Kidney glomerular epithelial cell (primary cell): Measurements from ENCODE around the gene GZMM.

Experiments
- DNase-seq: peaks from one replicate; lab custom pipeline; 2025; lab: John Stamatoyannopoulos, UW

GZMM gene

DNA sequence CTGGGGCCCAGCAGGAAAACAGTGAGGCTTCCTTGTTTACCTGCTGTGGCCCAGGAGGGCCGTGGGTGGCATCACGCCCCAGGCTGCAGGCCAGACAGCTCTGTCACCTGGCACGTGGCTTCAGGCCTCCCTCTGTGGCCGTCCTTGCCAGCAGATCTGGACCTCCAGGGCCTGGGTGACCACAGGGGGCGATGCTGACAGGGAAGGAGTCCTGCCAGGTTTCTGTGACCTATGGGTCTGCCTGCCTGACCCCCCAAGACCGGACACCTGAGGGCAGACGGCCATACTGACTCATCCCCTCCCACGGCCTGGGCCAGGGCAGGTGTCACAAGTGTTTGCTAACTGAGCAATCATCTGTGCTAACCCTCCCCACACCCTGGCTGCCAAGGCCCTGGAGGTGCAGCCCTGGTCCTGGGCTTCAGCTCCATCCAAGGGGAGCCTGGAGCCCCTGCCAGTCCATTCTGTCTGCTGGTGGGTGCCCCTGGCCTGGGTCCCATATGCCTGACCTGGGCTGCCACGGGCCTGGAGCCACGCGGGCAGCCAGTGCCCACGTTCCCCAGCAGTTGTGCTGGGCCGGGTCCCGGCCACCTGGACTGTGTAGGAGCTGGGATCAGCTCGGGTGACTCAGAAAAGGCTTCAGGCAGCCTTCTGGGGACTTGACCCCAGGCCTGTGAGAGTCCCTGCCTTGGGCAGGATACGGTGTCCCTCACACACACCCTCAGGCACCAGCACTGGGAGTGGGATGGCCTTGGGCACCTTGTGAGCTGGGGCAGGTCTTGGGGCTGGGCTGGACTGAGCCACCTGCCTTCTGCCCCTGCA is 8.6 kb upstream of the GZMM start:
- DNase-seq: peak; percentile 31

DNA sequence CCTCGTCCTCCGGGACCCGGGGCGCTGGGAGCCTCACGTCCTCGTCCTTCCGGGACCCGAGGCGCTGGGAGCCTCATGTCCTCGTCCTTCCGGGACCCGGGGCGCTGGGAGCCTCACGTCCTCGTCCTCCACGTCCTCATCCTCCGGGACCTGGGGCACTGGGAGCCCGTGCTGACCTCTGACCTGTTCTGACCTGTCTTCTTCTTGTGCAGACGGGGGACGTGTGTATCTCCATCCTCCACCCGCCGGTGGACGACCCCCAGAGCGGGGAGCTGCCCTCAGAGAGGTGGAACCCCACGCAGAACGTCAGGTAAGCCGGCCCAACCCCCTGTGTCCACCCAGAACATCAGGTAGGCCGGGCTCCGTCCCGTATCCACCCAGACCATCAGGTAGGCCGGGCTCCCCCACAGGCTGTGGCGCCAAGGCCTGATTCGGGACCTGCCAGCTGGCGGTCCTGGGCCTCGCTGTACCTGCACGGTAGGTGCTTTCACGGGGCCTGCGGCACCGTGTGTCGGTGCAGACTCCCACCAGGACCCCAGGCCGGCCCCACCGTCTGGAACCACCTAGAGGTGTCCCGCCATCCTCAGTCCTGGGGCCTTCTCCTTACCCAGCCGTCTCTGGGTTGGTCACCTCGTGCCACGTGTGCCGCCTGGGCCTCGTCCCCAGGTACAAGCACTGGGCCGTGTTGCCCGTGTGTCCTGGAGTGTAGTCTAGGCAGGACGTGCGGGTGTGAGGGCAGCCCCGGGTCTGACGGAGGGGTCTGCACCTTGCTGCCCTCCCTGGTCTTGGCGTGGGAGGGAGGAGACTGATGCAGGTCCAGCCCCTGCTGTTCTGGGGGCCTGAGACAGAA is 7.6 kb upstream of the GZMM start:
- no peak for DNase-seq

DNA sequence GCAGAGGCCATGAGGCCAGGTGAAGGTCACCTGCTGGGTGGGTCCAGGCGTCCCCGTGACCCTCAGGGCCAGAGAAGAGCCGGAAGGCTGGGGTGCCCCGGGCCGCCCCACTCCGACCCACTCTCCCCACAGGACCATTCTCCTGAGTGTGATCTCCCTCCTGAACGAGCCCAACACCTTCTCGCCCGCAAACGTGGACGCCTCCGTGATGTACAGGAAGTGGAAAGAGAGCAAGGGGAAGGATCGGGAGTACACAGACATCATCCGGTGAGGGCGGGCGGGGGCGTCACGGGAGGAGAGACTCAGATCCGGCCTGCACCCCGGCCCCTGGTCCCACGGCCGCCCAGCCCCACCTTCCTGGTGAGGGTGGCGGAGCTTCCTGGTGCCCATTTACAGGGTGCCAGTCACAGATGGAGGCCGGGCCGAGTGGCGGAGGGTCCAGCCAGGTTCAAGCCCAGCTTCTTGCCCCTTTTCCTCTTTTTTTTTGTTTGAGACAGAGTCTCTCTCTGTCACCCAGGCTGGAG is 6.9 kb upstream of the GZMM start:
- no peak for DNase-seq

DNA sequence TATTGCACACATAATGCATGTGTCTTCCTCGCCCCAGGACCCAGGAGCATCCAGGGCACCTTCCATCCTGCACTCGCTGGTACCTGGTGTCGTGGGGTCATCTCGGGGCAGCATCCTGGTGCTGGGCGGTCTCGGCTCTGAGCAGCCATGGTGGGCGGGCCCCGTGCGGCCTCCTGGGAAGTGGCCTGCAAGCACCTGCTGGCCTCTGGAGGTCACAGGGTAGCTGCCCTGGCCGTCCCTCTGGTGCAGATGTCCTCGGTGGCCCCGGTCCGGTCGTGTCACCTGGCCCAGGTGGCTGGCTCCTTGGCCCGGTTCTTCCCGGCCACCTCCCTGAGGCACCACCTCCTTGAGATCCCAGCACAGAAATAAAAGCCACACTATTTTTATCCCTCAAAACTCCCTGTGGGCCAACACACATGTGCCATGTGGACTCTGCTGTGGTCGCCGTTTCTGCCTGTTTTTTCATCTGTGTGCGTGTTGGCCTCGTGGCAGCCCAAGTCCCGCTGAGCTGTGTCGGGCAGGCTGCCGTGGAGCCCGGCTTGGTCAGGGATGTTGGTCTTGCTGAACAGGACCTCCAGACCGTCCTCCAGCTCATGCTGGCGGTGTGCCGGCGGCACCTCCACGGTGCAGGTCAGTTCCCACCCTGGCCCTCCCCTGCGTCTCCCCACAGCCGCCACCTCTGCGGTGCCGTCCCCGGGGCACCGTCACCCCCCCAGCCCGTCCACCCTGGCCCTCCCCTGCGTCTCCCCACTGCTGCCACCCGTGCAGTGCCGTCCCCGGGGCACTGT is 5.0 kb upstream of the GZMM start:
- DNase-seq: no peak

DNA sequence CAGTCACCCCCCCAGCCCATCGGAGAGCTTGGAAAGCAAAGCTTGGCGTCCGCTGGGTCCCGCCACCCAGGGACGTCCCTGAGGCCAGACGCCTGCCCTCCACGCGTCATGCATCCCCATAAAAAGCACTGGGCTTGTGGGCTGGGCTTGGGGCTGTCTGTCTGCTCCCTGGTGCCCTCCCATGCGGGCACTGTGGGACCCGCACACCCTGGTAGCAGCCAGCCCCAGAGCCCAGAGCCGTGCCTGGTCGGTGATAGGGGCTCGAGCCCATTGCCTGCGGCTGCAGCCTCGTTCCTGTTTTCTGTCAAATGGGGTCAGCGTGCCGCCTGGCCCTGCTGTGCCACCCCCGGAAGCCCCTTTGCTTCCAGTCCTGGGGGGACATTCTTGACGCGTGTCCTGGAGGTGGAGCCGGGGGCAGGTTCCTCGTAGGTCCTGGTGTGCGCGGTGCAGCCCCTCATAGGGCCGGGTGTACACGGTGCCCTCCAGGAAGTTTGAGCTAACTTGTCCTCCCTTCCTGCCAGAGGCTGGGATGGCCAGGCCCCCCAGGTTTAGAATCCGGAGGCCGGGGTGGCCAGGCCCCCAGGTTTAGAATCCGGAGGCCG is 4.3 kb upstream of the GZMM start:
- DNase-seq: no peak

DNA sequence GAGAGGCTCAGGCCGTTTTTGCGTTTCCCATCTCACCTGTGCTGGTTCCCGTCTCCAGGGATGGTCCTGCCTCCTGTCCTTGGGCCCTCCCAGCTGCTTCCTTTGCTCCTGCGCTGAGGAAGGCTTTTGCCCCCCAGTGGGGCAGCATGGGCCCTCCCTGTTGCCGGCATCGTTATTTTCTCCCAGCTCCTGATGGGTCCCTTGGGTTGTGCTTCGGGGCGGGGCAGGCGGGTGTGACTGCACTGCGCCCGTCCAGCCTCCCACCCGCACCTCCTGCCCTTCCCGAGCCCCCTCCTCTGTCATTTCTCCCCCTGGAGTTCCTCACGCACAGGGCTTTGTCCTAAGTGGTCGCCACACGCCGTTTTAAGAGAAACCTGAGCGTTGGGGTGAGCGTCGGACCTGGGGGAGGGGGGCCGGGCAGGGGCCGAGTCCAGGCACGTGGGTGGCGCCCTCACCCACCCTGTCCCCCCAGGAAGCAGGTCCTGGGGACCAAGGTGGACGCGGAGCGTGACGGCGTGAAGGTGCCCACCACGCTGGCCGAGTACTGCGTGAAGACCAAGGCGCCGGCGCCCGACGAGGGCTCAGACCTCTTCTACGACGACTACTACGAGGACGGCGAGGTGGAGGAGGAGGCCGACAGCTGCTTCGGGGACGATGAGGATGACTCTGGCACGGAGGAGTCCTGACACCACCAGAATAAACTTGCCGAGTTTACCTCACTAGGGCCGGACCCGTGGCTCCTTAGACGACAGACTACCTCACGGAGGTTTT is 2.8 kb upstream of the GZMM start:
- no peak for DNase-seq

DNA sequence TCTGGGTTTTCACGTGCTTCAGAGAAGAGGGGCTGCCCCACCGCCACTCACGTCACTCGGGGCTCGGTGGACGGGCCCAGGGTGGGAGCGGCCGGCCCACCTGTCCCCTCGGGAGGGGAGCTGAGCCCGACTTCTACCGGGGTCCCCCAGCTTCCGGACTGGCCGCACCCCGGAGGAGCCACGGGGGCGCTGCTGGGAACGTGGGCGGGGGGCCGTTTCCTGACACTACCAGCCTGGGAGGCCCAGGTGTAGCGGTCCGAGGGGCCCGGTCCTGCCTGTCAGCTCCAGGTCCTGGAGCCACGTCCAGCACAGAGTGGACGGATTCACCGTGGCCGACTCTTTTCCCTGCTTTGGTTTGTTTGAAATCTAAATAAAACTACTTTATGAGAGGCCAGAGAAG is 2.2 kb upstream of the GZMM start:
- no peak for DNase-seq

DNA sequence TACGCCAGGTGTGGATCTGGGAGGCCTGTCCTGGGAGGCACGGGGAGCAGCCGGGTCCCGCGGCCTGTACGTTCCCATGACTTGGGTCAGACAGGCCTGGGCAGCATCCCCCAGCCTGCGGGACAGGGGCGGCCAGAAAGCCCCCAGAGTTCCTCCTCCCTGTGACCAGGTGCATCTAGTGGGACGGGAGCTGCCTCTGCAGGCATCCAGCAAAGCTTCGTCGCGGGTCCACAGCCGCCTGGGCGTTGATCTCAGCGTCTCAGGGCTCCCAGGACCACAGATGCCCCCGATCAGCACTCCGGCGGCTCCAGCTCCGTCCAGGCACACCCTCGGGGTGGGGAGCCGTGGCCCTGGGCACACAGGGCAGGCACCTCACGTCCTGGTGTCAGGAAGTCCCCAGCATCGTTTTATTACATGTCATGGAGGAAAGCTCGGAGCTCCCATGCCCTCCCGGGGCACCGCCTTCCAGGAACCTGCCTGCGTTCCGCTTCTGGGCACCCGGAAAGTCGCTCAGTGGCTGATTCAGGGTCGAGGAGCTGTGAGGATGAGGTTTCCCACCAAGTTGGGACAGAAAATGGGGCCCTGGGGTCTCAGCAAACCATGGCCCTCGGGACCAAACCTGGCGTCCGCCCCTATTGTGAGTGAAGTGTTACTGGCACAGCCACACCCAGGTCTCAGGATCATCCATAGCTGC is 1.5 kb upstream of the GZMM start:
- no peak for DNase-seq

DNA sequence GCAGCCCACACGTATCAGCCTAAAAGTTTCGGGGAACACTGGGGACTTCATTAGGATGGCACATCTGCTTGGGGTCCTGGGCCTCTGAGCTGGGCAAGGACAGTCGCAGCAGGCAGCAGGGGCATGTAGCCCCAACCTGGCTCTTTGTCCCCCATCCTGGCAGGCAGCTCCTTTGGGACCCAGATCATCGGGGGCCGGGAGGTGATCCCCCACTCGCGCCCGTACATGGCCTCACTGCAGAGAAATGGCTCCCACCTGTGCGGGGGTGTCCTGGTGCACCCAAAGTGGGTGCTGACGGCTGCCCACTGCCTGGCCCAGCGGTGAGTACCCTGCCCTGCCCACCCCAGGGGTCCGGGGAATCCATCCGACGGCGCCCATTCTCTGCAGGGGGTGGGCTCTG is 3.3 kb downstream of the GZMM start:
- DNase-seq: no peak

DNA sequence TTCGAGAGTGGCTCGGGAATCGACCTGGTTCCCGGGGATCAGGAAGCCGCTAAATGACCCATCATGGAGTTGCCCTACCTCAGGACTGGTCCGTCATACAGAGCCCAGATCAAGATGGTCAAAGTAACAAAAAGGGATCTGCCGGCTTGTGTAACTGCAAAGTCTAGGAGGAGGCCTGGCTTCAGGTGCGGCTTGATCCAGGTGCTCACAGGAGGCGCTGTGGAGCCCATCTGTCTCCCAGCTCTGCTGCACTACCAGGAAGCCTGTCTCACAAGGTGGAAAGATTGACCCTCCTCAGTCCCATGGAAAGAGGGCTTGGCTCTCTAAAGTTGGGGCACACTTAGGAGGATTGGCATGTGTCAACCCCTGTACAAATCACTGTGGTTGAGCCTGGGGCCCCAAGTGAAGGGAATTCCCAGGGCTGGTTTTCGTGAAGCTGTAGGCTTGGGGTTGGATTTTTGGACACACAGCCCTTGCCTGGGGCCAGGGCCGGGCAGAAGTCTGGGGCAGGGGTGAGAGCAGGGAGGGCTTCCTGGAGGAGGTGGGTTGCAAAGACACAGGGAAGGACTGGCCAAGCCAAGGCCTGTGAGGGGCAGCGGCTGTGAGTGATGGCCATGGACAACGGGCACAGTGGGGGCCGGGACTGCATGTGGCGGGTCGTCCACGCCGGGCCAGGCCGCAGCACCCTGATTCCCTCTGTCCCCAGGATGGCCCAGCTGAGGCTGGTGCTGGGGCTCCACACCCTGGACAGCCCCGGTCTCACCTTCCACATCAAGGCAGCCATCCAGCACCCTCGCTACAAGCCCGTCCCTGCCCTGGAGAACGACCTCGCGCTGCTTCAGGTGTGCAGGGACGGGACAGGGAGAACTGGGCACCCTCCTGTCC is 4.2 kb downstream of the GZMM start:
- DNase-seq: no peak

DNA sequence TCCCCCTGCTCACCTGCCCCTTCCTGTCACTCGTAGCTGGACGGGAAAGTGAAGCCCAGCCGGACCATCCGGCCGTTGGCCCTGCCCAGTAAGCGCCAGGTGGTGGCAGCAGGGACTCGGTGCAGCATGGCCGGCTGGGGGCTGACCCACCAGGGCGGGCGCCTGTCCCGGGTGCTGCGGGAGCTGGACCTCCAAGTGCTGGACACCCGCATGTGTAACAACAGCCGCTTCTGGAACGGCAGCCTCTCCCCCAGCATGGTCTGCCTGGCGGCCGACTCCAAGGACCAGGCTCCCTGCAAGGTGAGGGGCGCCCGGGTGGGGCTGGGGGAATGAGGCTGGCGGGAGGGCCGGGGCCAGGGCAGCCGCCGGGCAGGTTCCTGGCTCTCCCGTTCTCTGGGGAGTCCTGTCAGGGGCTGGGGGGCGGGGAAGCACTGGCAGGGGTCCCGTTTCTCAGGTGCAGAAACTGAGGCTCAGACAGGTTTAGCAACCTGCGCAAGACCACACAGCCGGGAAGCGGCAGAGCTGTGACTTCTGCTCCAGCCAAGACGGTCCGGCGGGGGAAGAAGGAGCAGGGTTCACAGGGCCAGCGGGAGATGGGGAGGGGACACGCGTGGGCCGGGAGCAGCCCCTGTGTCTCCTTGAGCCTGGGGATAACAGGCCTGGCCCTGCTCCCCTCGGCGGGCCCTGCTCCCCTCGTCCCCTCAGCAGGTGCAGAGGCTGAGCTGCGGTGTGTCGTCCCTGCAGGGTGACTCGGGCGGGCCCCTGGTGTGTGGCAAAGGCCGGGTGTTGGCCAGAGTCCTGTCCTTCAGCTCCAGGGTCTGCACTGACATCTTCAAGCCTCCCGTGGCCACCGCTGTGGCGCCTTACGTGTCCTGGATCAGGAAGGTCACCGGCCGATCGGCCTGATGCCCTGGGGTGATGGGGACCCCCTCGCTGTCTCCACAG is 5.3 kb downstream of the GZMM start:
- no peak for DNase-seq

DNA sequence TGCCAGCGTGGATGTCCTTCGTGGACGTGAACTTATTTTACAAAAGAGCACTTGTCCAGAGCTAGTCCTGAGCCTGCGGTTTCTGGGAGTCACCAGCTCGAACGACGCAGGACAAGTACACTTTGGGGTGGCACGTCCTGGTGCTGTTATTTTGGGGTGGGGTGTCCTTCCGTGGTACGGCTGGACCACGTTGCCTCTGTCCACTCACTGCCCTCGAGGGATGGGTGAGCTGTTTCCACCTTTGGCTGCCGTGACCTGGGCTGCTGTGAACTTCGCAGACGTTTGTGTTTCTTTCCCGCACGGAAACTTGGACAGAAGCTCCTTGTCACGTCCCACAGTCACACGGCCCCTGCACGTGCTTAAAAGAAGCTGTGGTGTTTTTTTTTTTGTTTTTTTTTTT is 11.0 kb downstream of the GZMM start:
- no peak for DNase-seq

DNA sequence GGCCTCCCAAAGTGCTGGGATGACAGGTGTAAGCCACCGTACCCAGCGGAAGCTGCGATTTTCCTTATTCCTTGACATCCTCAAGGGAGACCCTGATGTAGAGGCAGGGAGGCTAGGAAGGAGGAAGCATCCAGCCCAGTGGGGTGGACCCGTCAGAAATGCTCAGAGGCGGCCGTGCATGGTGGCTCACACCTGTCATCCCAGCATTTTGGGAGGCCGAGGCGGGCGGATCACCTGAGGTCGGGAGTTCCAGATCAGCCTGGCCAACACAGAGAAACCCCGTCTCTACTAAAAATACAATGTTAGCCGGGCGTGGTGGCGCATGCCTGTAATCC is 11.6 kb downstream of the GZMM start:
- DNase-seq: no peak

DNA sequence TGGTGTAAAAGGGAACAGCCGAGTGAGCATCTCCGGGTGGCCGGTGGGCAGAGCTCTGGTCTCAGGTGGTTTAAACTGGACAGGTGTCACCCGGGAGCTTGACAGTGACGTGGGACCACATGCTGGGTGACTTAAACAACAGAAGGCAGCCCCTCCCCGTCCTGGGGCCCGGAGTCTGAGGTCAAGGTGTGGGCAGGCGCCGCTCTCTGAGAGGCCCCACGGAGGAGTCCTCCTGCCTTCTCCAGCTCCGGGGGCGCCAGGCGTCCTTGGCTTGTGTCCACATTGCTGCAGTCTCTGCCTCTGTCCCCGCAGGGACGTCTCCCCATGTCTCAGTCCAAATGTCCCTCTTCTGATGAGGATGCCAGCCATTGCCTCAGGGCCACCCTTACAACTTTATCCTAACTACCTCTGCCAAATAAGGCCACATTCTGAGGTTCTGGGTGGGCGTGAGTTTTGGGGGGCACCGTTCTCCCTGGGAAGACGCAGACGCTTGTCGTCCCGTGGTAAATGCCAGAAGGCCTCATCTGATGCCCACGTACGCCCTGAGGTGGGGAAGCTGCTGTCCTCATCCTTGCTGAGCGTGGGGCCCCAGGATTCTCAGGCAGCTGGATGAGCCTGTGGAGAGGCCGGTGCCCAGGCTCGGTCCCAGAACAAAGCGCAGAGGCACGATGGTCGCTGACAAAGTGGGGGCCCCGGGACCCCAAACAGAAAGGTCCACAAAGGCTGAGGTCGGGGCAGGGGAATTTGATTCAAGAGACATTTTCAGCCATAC is 12.9 kb downstream of the GZMM start:
- no peak for DNase-seq

DNA sequence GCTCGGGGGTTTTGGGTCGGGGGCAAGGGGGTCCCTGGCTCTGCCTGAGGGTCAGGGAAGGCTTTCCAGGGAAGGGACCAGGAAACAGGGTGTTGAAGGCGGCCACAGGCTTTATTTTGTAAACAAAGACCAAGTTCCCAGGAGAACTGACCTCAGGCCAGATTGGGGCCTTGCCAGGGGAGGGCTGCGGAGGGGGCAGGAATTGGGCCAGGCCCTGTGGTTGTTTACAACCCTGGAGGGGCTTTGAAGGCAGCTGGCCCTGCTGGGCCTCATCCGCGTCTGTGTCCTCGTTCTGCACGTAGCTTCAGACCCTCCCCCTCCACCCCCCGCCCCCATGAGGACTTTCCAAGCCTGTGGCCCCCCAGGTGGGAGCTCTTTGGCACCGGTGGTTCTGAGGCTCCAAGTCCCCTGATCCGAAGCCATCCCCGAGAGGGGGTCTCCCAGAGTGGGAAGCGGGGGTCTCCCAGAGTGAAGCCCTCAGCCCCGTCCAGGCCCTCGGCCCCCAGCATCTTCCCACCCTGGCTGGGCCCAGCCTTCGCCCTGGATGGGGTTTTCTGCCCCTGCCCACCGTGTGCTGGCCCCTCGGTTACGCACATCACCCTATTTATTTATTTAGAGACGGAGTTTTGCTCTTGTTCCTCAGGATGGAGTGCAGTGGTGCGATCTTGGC is 15.1 kb downstream of the GZMM start:
- DNase-seq: no peak

DNA sequence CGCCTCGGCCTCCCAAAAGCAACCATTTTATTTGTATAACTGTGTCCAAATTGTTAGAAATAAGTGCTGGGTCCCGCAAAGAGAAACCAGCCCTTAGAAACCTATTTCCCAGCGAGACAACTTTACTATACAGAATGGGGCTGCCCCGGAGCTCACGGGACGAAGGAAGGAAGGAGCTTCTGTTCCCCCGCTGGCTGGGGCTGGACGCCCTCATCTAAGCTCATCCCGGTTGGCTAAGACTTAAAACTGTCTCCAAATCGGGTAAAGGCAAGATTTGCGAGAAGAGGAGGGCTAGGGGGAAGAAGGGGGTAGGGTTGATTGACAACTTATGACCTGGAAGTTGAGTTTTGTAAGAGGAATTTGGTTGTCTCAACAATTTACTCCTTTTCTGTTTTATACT is 16.3 kb downstream of the GZMM start:
- DNase-seq: no peak

DNA sequence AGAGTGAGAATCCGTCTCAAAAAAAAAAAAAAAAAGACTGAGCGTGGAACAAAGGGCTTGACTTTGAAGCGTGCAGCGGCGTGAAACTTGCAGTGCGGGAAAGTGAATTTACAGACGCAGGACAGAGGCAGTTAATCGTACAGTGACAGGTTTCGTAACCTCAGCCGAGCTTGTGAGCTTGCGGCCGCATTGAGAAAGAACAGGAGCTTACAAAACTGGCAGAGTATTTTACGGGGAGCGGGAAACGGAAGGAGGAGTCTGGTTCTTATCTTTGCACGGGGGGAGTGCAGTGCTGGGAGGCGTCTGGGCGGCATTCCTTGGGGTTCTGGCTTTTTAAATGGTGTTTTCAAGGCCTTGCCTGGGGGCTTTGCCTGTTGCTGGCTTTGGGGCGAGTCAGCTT is 22.6 kb downstream of the GZMM start:
- DNase-seq: no peak
